Suprapubic skin (tissue), 4 donors: ENCODE results near the gene KRTAP5-5. TPM values are rescaled to one million over a fixed set of nuclear protein-coding genes. Genes with fewer than 3 reads are reported as not detected.

Experiments
- DNase-seq, 2 donors: peaks; one replicate each; pipeline ENCODE4 v3.0.0-alpha.2; 2019; ENCODE audit warnings: low spot score in 2 of 2
- H3K27ac ChIP-seq: fragments of 200-600 bp; sonication (generic); one replicate; pipeline ENCODE4 v1.5.1; 2019
- H3K27me3 ChIP-seq: fragments of 200-600 bp; sonication (generic); one replicate; pipeline ENCODE4 v1.5.1; 2019
- H3K36me3 ChIP-seq: fragments of 200-600 bp; sonication (generic); one replicate; pipeline ENCODE4 v1.5.1; 2019
- H3K4me1 ChIP-seq: fragments of 200-600 bp; sonication (generic); one replicate; pipeline ENCODE4 v1.5.1; 2019
- H3K4me3 ChIP-seq: fragments of 200-600 bp; sonication (generic); one replicate; pipeline ENCODE4 v1.5.1; 2019; ENCODE audit warnings: mild to moderate bottlenecking
- H3K9me3 ChIP-seq: fragments of 200-600 bp; sonication (generic); one replicate; pipeline ENCODE4 v1.5.1; 2019
- CTCF ChIP-seq, 2 donors: fragments of 200-600 bp in 1 of 2; fragments of 450-650 bp in 1 of 2; sonication (generic) in 1 of 2; IDR thresholded peaks; one replicate each; pipeline ENCODE4 v1.5.1; 2016 to 2019; ENCODE audit warnings: antibody characterized with exemption in 2 of 2, mild to moderate bottlenecking in 1 of 2, moderate library complexity in 1 of 2
- EP300 ChIP-seq: sonication (generic); formaldehyde crosslinking; IDR thresholded peaks from one replicate; pipeline ENCODE4 v1.6.1; 2017; ENCODE audit warnings: antibody characterized with exemption
- POLR2A ChIP-seq, 2 donors: fragments of 450-650 bp; IDR thresholded peaks; one replicate each; pipeline ENCODE4 v1.6.1; 2017; ENCODE audit warnings: antibody characterized with exemption in 2 of 2, mild to moderate bottlenecking in 2 of 2, moderate library complexity in 2 of 2
- POLR2AphosphoS5 ChIP-seq, 3 donors: sonication (generic); formaldehyde crosslinking; IDR thresholded peaks; one replicate each; pipeline ENCODE4 v1.6.1; 2017; ENCODE audit warnings: antibody characterized with exemption in 3 of 3
- WGBS: methylation state at CpG from one replicate; pipeline ENCODE4 v1.1.5; 2018; 5-methylcytosine and 5-hydroxymethylcytosine counted together
- total RNA-seq, 4 donors: library from RNA; depleted of rRNA; stranded (reverse); fragments of >200 nt; gene quantifications; one replicate each; pipeline ENCODE4 v1.1.0, GENCODE V29; 2016

KRTAP5-5 gene
- total RNA-seq, 4 donors from 2014 or later, result 0.79 to 2.7 (median 1.2) TPM; not detected in 1

- WGBS, result 84% methylated on average over 10 of the region's 10 CpGs
- no peaks in the 10 kb centered on the region for H3K9me3 ChIP-seq
- H3K27ac ChIP-seq, result no peak overlapping the region
- peak in 1 of 2 donors; percentile 31 for DNase-seq
- TF ChIP-seq CTCF (IDR thresholded peaks at IDR 0.05) (no peak), POLR2A (IDR thresholded peaks at IDR 0.05) (no peak), EP300 (no peak), POLR2AphosphoS5 (IDR thresholded peaks at IDR 0.05) (no peak)
- no peaks in the 10 kb centered on the region for H3K4me1 ChIP-seq
- H3K4me3 ChIP-seq, result no peak overlapping the region
- H3K36me3 ChIP-seq, result no peaks in the 10 kb centered on the region
- peaks cover 50% of the 10 kb centered on the region for H3K27me3 ChIP-seq
These were observed 50.3 kb downstream of the KRTAP5-5 start for GRCh38 chr11:1679881-1680280.

Other genes with a start within 250 kb of the KRTAP5-5 start
- under 1 TPM in 2 of 4 donors, not detected in 2; 0.26 to 0.30 TPM for gene BRSK2, start 239.8 kb upstream of the KRTAP5-5 start, total RNA-seq
- gene MOB2, start 143.0 kb upstream of the KRTAP5-5 start, total RNA-seq, result 100 to 1,000 TPM in 1 of 4 donors, 10 to 100 TPM in 3; 63.8 to 104 (median 95.8) TPM
- gene DUSP8, start 57.5 kb upstream of the KRTAP5-5 start, total RNA-seq, result 1 to 10 TPM; 1.9 to 4.8 (median 3.0) TPM
- 1 to 10 TPM in 2 of 4 donors, not detected in 2; 1.0 to 1.2 TPM for gene KRTAP5-1, start 44.5 kb upstream of the KRTAP5-5 start, total RNA-seq
- 10 to 100 TPM in 1 of 4 donors, 1 to 10 TPM in 2, not detected in 1; 1.7 to 12.0 (median 4.6) TPM for gene KRTAP5-2, start 31.5 kb upstream of the KRTAP5-5 start, total RNA-seq
- gene KRTAP5-3, start 21.3 kb upstream of the KRTAP5-5 start, total RNA-seq, result 10 to 100 TPM in 1 of 4 donors, 1 to 10 TPM in 2, not detected in 1; 3.7 to 14.9 (median 4.4) TPM
- 1 to 10 TPM in 2 of 4 donors, under 1 TPM in 1, not detected in 1; 0.55 to 3.6 (median 3.5) TPM for gene KRTAP5-4, start 7.6 kb upstream of the KRTAP5-5 start, total RNA-seq
- 10 to 100 TPM in 1 of 4 donors, 1 to 10 TPM in 1, not detected in 2; 2.3 to 24.1 TPM for gene KRTAP5-6, start 67.4 kb downstream of the KRTAP5-5 start, total RNA-seq
- 1 to 10 TPM; 2.6 to 7.6 (median 6.9) TPM for gene IFITM10, start 120.8 kb downstream of the KRTAP5-5 start, total RNA-seq
- gene CTSD, start 134.2 kb downstream of the KRTAP5-5 start, total RNA-seq, result 100 to 1,000 TPM; 319 to 596 (median 469) TPM
- gene SYT8, start 205.2 kb downstream of the KRTAP5-5 start, total RNA-seq, result 100 to 1,000 TPM; 141 to 280 (median 193) TPM
- gene TNNI2, start 209.2 kb downstream of the KRTAP5-5 start, total RNA-seq, result 10 to 100 TPM; 17.4 to 63.6 (median 27.2) TPM
- gene LSP1, start 223.3 kb downstream of the KRTAP5-5 start, total RNA-seq, result 100 to 1,000 TPM in 2 of 4 donors, 10 to 100 TPM in 2; 70.4 to 134 (median 107) TPM